ENCODE data around the gene ELAVL4. TPM values are rescaled to one million over a fixed set of nuclear protein-coding genes. Genes with fewer than 3 reads are reported as not detected.
"Not testable (repeated sequence)": the region's sequence is repeated elsewhere in the genome, so short reads cannot be mapped to it uniquely, and the experiment has no call there.

The ELAVL4 gene
- total RNA-seq, 1 experiment from 2014 or later: 0.17 TPM

- no peak for DNase-seq (ENCODE audit: low spot score)
Measured at GRCh38 chr1:50126927-50127715, 18.4 kb downstream of the ELAVL4 start.

- DNase-seq (ENCODE audit: low spot score): no peak
Measured at GRCh38 chr1:50129201-50129600, 20.5 kb downstream of the ELAVL4 start.

- DNase-seq (ENCODE audit: low spot score): no peak
Measured at GRCh38 chr1:50132347-50132894, 23.7 kb downstream of the ELAVL4 start.

- DNase-seq (ENCODE audit: low spot score): no peak
Measured at GRCh38 chr1:50135716-50136115, 27.0 kb downstream of the ELAVL4 start.

- DNase-seq (ENCODE audit: low spot score): no peak
Measured at GRCh38 chr1:50139339-50140181, 30.8 kb downstream of the ELAVL4 start.

GRCh38 chr1:50140182-50140447 is 31.4 kb downstream of the ELAVL4 start:
- DNase-seq (ENCODE audit: low spot score): no peak

- DNase-seq (ENCODE audit: low spot score): no peak
Measured at GRCh38 chr1:50147191-50147850, 38.6 kb downstream of the ELAVL4 start.

- no peak for DNase-seq (ENCODE audit: low spot score)
Measured at GRCh38 chr1:50148142-50148923, 39.6 kb downstream of the ELAVL4 start.

- no peak for DNase-seq (ENCODE audit: low spot score)
Measured at GRCh38 chr1:50152236-50152635, 43.5 kb downstream of the ELAVL4 start.

- DNase-seq (ENCODE audit: low spot score): no peak
Measured at GRCh38 chr1:50155541-50155940, 46.8 kb downstream of the ELAVL4 start.

- peak; percentile 20 for DNase-seq (ENCODE audit: low spot score)
Measured at GRCh38 chr1:50156241-50157010, 47.7 kb downstream of the ELAVL4 start.

GRCh38 chr1:50157306-50157941 is 48.7 kb downstream of the ELAVL4 start:
- no peak for DNase-seq (ENCODE audit: low spot score)

GRCh38 chr1:50158421-50158820 is 49.7 kb downstream of the ELAVL4 start:
- DNase-seq (ENCODE audit: low spot score): no peak

- no peak for DNase-seq (ENCODE audit: low spot score)
Measured at GRCh38 chr1:50163680-50164079, 55.0 kb downstream of the ELAVL4 start.

- not testable (repeated sequence) for DNase-seq (ENCODE audit: low spot score)
Measured at GRCh38 chr1:50166351-50166750, 57.6 kb downstream of the ELAVL4 start.

- no peak for DNase-seq (ENCODE audit: low spot score)
Measured at GRCh38 chr1:50172299-50172698, 63.6 kb downstream of the ELAVL4 start.

GRCh38 chr1:50174101-50174500 is 65.4 kb downstream of the ELAVL4 start:
- DNase-seq (ENCODE audit: low spot score): no peak

GRCh38 chr1:50175719-50176639 is 67.3 kb downstream of the ELAVL4 start:
- DNase-seq (ENCODE audit: low spot score): no peak

GRCh38 chr1:50177994-50178393 is 69.3 kb downstream of the ELAVL4 start:
- no peak for DNase-seq (ENCODE audit: low spot score)
